PC-9 (cell line): Measurements from ENCODE around the gene WNK2. TPM values are rescaled to one million over a fixed set of nuclear protein-coding genes. Genes with fewer than 3 reads are reported as not detected.

Source experiments
- BruUV-seq: library from RNA; stranded (reverse); fragments of 400-500 nt; replicated peaks from 2 replicates; lab custom pipeline; 2021; lab: Mats Ljungman, UMichigan
- CTCF ChIA-PET: fragments of 300-600 bp; sonication (Branson Sonifier 250); formaldehyde crosslinking; loops from one replicate; lab custom pipeline; 2022; ENCODE audit warnings: antibody characterized with exemption; lab: Charles Lee
- POLR2A ChIA-PET: fragments of 300-600 bp; sonication (Branson Sonifier 250); formaldehyde crosslinking; loops from one replicate; lab custom pipeline; 2022; ENCODE audit warnings: antibody characterized with exemption; ENCODE audit not compliant: unreplicated experiment; lab: Charles Lee
- DNase-seq, 2 experiments: peaks; one replicate each; pipeline versions ENCODE4 v3.0.0 to v3.0.0-alpha.2; 2015 to 2022; ENCODE audit warnings: mixed read lengths in 1 of 2
- H2AFZ ChIP-seq: fragments of 200-600 bp; sonication (generic); 2 replicates; pipeline ENCODE4 v1.8.1; 2017; ENCODE audit warnings: antibody characterized with exemption
- H3F3A ChIP-seq: fragments of 200-600 bp; sonication (generic); 2 replicates; pipeline ENCODE4 v1.8.1; 2017; ENCODE audit warnings: antibody characterized with exemption, mild to moderate bottlenecking, low read depth; ENCODE audit not compliant: insufficient read depth
- H3K27ac ChIP-seq: fragments of 200-600 bp; sonication (generic); 2 replicates; pipeline ENCODE4 v1.6.1; 2016; ENCODE audit warnings: mixed run types
- H3K27me3 ChIP-seq: fragments of 200-600 bp; sonication (generic); 2 replicates; pipeline ENCODE4 v1.6.1; 2016; ENCODE audit warnings: low read depth, mixed run types; ENCODE audit not compliant: insufficient read depth
- H3K36me3 ChIP-seq: fragments of 200-600 bp; sonication (generic); 2 replicates; pipeline ENCODE4 v1.6.1; 2016; ENCODE audit warnings: low read depth, mixed run types
- H3K4me1 ChIP-seq: fragments of 200-600 bp; sonication (generic); replicated peaks from 2 replicates; pipeline ENCODE4 v1.6.1; 2016; ENCODE audit warnings: mixed run types; ENCODE audit not compliant: insufficient read depth
- H3K4me2 ChIP-seq: fragments of 200-600 bp; sonication (generic); 2 replicates; pipeline ENCODE4 v1.6.1; 2017; ENCODE audit warnings: mixed run types
- H3K4me3 ChIP-seq: fragments of 200-600 bp; sonication (generic); 2 replicates; pipeline ENCODE4 v1.6.1; 2016; ENCODE audit warnings: mixed run types
- H3K79me2 ChIP-seq: fragments of 200-600 bp; sonication (generic); 2 replicates; pipeline ENCODE4 v1.6.1; 2017; ENCODE audit warnings: low read depth, mixed run types
- H3K9me2 ChIP-seq: fragments of 200-600 bp; sonication (generic); 2 replicates; pipeline ENCODE4 v1.8.1; 2017; ENCODE audit warnings: mild to moderate bottlenecking; ENCODE audit not compliant: insufficient read depth
- H3K9me3 ChIP-seq: fragments of 200-600 bp; sonication (generic); 2 replicates; pipeline ENCODE4 v1.8.1; 2016; ENCODE audit warnings: low read depth; ENCODE audit not compliant: insufficient read depth
- H4K20me1 ChIP-seq: fragments of 200-600 bp; sonication (generic); 2 replicates; pipeline ENCODE4 v1.8.1; 2017; ENCODE audit not compliant: insufficient read depth
- EZH2 ChIP-seq: fragments of 200-600 bp; sonication (generic); IDR thresholded peaks from 2 replicates; pipeline ENCODE4 v1.8.0; 2017; ENCODE audit warnings: antibody characterized with exemption, low read depth
- intact Hi-C: fragments of 100-400 bp; cut with micrococcal nuclease; formaldehyde crosslinking; loops from one replicate; pipeline ENCODE4 v1.10.0; 2022; ENCODE audit not compliant: unreplicated experiment
- total RNA-seq: library from RNA; stranded (reverse); gene quantifications from 2 replicates; pipeline ENCODE4 v1.2.3, GENCODE V29; 2021
- TF ChIP-seq, protein P1 (sequence below): fragments of 200-600 bp; sonication (generic); conservative IDR thresholded peaks from 2 replicates; pipeline ENCODE4 v1.6.1; 2017; ENCODE audit warnings: mixed run types, antibody characterized with exemption, mild to moderate bottlenecking, moderate library complexity

The WNK2 gene
- total RNA-seq, 1 experiment from 2014 or later: 44.6 TPM

- ChIA-PET POLR2A (no interaction called here), CTCF (no interaction called here)
- H3K9me2 ChIP-seq: no peaks in the 10 kb centered on the region
- H3K36me3 ChIP-seq: no peaks in the 10 kb centered on the region
- TF ChIP-seq, protein P1, sequence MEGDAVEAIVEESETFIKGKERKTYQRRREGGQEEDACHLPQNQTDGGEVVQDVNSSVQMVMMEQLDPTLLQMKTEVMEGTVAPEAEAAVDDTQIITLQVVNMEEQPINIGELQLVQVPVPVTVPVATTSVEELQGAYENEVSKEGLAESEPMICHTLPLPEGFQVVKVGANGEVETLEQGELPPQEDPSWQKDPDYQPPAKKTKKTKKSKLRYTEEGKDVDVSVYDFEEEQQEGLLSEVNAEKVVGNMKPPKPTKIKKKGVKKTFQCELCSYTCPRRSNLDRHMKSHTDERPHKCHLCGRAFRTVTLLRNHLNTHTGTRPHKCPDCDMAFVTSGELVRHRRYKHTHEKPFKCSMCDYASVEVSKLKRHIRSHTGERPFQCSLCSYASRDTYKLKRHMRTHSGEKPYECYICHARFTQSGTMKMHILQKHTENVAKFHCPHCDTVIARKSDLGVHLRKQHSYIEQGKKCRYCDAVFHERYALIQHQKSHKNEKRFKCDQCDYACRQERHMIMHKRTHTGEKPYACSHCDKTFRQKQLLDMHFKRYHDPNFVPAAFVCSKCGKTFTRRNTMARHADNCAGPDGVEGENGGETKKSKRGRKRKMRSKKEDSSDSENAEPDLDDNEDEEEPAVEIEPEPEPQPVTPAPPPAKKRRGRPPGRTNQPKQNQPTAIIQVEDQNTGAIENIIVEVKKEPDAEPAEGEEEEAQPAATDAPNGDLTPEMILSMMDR: no peak
- TF ChIP-seq EZH2: no peak
- H3K4me1 ChIP-seq: peaks cover 54% of the 10 kb centered on the region
- no peaks in the 10 kb centered on the region for H3K27me3 ChIP-seq
- BruUV-seq: no TSS peak
- DNase-seq: peak; percentile 90 to 99
- no peaks in the 10 kb centered on the region for H3K9me3 ChIP-seq
- H2AFZ ChIP-seq: no peak overlapping the region
- H3K4me2 ChIP-seq: peak overlapping the region; percentile 74
- H4K20me1 ChIP-seq: no peaks in the 10 kb centered on the region
- H3K4me3 ChIP-seq: no peak overlapping the region
- peak overlapping the region; percentile 78 for H3K27ac ChIP-seq
- H3K79me2 ChIP-seq: peaks cover 50% of the 10 kb centered on the region
- peaks cover 47% of the 10 kb centered on the region for H3F3A ChIP-seq
- intact Hi-C loops: loop anchor here (2.0 to 5.0 kb wide), 4 partner anchors 42 to 252 kb away; partner anchors contain the start of genes CARD19 and WNK2
These were observed 40.7 kb downstream of the WNK2 start for GRCh38 chr9:93224591-93224990.

DNA sequence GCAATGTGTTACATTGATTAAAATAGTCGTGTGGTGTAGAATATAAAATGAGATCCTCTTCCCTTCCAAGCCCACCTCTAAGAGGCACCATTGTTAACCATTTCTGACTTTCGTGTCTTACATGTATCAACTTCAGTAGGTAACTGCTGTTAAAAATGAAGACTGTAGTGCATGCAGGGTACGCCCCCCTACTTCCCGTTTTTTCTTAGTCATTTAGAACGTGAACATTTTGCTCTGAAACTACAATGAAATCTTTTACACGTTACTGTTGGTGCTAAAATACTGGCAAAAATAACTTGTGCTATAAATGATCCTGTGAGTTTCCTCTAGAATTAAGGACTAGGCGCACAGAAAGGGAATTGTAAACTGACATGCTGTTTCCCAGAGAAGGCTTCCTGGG is 41.5 kb downstream of the WNK2 start:
- peaks cover 47% of the 10 kb centered on the region for H3F3A ChIP-seq
- no peak for DNase-seq
- TF ChIP-seq, protein P1: no peak
- no peak for TF ChIP-seq EZH2
- peaks cover 54% of the 10 kb centered on the region for H3K4me1 ChIP-seq
- peaks cover 43% of the 10 kb centered on the region for H3K79me2 ChIP-seq
- peak overlapping the region; percentile 78 for H3K27ac ChIP-seq
- peak overlapping the region; percentile 59 for H3K4me2 ChIP-seq
- H3K36me3 ChIP-seq: no peaks in the 10 kb centered on the region
- H3K27me3 ChIP-seq: no peaks in the 10 kb centered on the region
- no peaks in the 10 kb centered on the region for H3K9me3 ChIP-seq
- intact Hi-C loops: loop anchor here (2.0 kb wide), 1 partner anchor 63 kb away; no protein-coding TSS in a partner anchor
- no peaks in the 10 kb centered on the region for H3K9me2 ChIP-seq
- no peaks in the 10 kb centered on the region for H4K20me1 ChIP-seq
- no TSS peak for BruUV-seq
- ChIA-PET POLR2A (no interaction called here), CTCF (no interaction called here)
- no peak overlapping the region for H2AFZ ChIP-seq
- H3K4me3 ChIP-seq: no peak overlapping the region

DNA sequence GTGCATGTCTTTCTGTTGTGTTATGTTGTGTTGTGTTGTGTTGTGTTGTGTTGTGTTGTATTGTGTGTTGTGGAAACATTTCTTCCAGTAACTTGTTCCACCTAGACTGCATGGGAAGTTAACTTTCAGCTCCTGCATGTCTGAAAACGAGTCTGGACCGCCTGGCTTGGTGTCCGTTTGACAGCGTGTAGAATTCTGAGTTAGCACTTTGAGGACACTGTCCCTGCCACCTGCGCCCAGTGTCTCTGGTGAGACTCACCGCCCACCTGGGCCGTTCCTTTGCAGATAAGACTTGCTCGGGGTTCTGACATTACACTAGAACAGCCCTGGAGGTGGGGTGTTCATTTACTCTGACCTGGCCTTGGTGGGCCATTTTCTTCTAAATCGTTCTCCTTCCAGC is 42.0 kb downstream of the WNK2 start:
- Histone ChIP-seq H3K4me3 (no peak overlapping the region), H3K79me2 (peaks cover 38% of the 10 kb centered on the region), H3K27me3 (no peaks in the 10 kb centered on the region), H3K9me3 (no peaks in the 10 kb centered on the region), H3K9me2 (no peaks in the 10 kb centered on the region), H3F3A (peaks cover 47% of the 10 kb centered on the region), H3K4me1 (peaks cover 54% of the 10 kb centered on the region), H3K4me2 (peak overlapping the region; percentile 59), H3K36me3 (no peaks in the 10 kb centered on the region), H4K20me1 (no peaks in the 10 kb centered on the region), H2AFZ (no peak overlapping the region), H3K27ac (peak overlapping the region; percentile 78)
- POLR2A ChIA-PET: no interaction called here
- no peak for TF ChIP-seq EZH2
- TF ChIP-seq, protein P1: no peak
- intact Hi-C loops: loop anchor here (2.0 kb wide), 1 partner anchor 63 kb away; no protein-coding TSS in a partner anchor
- CTCF ChIA-PET: no interaction called here
- BruUV-seq: no TSS peak
- DNase-seq: no peak
